Measurements from ENCODE around the gene FHAD1.
"Not testable (repeated sequence)": the region's sequence is repeated elsewhere in the genome, so short reads cannot be mapped to it uniquely, and the experiment has no call there.

Gene FHAD1

GRCh38 chr1:15276691-15277446, 29.8 kb downstream of the FHAD1 start:
- DNase-seq (ENCODE audit: low read depth) = no peak

- DNase-seq (ENCODE audit: low read depth) = no peak
Measured at GRCh38 chr1:15277447-15277838, 30.4 kb downstream of the FHAD1 start.

GRCh38 chr1:15277933-15278332, 30.9 kb downstream of the FHAD1 start:
- no peak for DNase-seq (ENCODE audit: low read depth)

- no peak for DNase-seq (ENCODE audit: low read depth)
Measured at GRCh38 chr1:15279576-15280230, 32.7 kb downstream of the FHAD1 start.

DNA sequence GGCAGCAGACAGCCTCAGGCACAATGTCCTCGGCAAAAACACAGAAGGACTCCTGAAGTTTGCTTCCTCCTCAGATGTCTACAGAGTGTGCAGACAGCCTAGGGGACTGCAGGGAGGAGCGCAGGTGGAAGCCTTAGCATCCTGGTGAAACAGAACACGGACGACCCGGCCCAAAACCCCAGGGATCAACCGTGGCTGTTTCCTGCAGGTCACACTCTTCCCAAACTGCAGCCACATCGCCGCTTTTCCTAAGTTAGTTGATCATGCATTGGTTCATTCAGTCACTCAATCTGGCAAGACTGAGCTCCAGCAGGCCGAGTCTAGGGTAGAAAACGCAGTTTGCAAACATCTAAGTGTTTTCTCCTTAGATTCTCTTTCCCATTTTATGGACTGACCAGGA, 33.4 kb downstream of the FHAD1 start:
- no peak for DNase-seq (ENCODE audit: low read depth)

GRCh38 chr1:15282038-15282437, 35.0 kb downstream of the FHAD1 start:
- DNase-seq (ENCODE audit: low read depth) = no peak

DNA sequence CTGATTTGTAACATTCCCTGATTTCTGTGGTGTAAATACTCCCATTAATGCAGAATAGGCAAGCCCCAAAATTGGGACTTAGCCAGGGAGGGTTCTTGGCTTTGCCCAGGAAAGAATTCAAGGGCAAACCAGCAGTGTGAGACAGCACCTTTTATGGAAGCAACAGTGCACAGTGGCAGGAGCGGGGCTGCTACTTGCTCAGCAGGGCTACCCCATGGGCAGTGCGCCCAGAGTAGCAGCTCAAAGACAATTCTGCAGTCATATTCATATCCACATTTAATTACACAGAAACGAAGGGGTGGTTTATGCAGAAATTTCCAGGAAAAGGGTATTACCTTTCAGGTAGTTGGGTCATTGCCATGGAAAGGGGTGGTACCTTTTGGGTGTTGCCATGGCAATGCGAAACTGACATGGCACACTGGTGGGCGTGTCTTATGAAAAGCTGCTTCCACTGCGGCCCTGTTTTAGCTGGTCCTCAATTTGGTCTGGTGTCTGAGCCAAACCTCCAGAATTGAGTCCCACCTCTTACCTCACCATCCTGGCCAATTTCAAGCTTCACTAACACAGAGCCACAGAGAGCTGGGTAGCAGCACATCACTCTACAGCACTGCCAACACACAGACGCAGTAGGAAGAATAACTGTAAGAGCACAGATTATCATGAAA, 35.9 kb downstream of the FHAD1 start:
- no peak for DNase-seq (ENCODE audit: low read depth)

DNA sequence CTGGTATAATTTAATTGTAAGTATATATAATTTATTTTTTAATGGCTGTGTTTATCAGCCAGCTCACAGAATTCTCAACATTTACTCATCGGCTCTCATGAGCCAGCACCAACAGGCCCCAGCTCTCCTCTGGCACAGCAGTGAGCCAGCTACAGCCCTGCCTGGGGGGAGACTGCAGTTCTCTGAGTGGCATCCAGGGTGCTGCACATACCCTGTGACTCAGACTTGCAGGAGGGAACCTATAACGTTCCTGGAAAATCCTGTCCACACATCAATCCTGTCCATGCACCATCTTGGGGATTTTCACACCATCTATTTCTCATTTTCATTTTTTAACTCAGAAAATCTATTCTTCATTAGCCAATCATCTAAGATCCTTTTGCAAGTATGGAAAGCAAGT, 36.5 kb downstream of the FHAD1 start:
- DNase-seq (ENCODE audit: low read depth) = no peak

GRCh38 chr1:15286452-15286851, 39.4 kb downstream of the FHAD1 start:
- DNase-seq (ENCODE audit: low read depth) = no peak

GRCh38 chr1:15287035-15287979, 40.3 kb downstream of the FHAD1 start:
- DNase-seq (ENCODE audit: low read depth) = no peak

DNA sequence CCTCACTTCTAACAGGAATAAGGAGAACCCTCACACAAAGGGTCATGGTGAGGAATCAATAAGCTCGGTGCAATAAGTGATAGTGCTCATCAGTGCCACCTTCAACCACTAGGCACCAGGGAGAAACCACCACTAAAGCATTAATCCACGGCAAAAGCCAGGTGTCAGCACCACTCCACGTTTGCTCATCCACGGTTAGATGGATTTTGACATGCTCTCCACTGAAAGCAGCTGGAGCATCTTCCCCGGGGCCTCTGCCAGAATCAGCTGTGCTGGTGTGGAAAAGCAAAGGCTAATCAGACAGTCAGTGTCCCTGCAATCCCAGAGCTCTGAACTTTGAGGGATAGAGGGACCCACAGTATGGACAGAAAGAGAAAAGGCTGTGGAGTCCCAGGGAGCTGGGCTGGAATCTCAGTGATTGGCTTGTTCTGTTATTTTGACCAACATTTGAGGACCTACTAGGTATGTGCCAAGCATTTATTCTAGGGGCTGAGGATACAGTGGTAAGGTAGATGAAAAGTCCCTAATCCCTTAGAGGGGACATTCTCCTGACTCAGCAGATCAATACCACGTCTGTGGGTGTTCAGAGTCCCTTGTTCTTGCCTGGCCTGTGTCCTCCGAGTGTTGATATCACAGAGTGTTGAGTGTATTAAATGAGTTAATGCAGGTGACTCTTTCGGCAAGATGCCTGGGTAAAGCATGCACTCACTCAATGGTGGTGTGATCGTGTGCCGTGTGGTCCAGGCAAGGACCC, 41.3 kb downstream of the FHAD1 start:
- DNase-seq (ENCODE audit: low read depth) = no peak

- DNase-seq (ENCODE audit: low read depth) = no peak
Measured at GRCh38 chr1:15289251-15289651, 42.2 kb downstream of the FHAD1 start.

GRCh38 chr1:15290382-15290781, 43.4 kb downstream of the FHAD1 start:
- DNase-seq (ENCODE audit: low read depth) = no peak

GRCh38 chr1:15295696-15296095, 48.7 kb downstream of the FHAD1 start:
- no peak for DNase-seq (ENCODE audit: low read depth)

DNA sequence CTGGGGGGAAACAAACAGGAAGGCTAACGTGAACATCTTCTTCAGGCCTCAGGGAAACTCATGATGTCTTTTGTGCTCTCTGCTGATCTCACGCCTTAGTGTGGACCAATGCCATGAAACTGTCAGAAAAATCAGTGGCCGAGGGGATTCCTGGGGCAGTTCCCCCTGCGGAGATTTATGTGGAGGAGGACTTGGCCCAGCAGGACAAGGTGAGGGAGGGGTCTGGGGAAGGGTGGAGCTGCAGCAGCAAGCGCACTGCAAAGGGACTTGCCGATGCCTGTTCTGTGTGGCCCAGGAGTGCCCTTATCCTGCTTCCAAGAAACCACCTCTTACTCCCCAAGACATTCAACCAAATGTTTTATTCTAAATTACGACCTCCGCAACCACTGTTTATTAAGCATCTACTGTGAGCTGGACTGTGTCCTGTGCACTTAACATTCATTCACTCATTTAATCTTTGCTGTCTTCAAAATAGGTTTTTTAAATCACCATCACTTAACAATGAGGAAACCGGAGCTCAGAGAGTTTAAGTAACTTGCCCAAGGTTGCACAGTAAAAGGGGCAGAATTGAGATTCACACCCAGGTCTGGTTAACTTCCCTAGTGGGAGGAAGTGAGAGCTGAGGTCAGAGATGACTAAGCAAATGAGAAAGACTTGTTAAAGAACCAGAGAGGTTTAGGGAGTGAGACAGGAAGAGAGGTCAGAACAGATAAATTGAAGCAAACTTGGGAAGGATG, 49.7 kb downstream of the FHAD1 start:
- peak; percentile 9 for DNase-seq (ENCODE audit: low read depth)

- not testable (repeated sequence) for DNase-seq (ENCODE audit: low read depth)
Measured at GRCh38 chr1:15297975-15298374, 51.0 kb downstream of the FHAD1 start.

DNA sequence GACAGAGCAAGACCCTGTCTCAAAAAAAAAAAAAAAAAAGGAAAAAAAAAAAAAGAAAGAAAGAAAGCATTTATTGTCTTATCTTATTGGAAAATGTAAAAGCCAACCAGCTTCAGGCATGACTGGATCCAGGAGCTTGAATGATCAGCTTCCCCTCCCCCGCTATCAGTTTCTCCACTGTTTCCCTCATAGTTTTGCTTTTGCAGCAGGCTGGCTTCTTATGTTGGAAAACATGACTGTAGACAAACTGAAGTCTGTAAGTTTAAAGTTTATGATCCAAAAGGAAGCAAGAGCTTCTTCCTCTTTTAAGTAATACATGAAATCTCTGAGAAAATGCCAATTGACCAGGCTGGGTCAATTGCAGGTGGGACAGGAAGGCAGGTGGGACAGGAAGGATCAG, 52.2 kb downstream of the FHAD1 start:
- no peak for DNase-seq (ENCODE audit: low read depth)

DNA sequence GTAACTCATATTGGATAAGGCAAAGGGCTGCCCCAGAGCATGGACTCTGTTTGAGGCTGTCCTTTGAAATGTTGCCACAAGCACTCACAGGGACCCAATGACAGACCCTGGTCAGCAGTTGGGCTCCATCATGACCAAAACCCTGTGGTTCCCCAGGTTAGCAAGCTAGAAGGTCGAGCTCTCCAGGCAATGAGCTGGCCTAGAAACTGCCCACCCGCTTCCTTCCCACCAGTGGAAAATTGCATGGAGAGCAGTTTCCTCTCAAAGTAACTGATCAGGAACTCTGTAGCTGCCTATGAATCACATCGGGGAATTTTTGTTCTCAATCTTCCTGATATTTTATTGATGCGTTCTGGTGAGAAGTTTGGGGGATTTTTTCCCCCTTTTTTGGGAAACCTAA, 52.8 kb downstream of the FHAD1 start:
- no peak for DNase-seq (ENCODE audit: low read depth)

DNA sequence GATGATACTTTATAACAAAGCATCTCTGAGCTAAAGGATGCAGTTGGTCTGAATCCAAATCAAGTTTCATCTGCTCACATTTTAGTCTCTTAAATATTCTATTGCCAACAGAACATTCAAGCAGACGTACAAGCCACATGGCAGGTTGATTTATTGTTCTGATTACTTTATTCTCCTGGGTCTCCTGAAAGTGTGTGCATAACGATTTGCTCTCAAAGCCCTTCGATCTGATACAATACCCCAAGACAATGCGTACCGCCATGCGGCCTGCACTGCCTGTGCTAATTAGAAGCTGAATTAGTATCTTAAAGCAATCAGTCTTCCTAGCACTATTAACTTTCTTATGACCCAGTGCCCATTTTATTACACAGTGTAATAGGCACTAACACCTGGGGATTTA, 56.9 kb downstream of the FHAD1 start:
- DNase-seq (ENCODE audit: low read depth) = no peak

DNA sequence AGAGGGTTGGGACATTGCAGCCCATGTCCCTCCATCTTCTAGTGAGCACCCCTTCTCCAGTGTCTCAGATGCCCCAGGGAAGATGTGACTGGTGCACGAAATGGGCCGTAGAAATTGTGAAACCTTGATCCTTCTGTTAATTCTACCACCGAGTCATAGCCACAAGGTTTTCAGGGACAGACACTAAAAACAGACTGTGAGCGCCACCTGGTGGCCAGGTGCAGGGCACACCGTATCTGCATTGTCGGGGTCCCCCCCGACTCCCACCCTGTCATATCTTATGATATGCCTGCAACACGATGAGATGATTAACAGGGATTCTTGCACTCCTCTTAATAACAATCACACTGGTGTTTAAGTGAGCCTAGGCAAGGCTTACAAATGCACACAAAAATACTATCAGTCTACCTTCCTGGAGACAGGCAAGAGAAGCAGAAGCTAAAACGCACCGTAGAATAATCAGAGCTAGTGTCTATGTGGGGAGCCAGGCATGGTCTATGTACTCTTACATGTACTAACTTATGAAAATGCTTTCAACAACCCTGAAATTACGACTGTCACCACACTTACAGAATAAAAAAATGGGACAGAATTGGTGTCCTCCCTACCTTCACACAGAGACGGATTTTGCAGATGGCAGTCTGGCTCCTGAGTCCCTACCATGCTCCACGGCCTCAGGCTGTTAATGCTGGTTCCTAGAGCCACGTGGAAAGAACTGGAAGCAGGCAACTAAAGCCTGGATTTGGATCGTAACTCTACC, 57.9 kb downstream of the FHAD1 start:
- DNase-seq (ENCODE audit: low read depth) = no peak

Measured in CMK (cell line).